Common myeloid progenitor, CD34-positive (primary cell): Measurements from ENCODE around the gene DRC1.

Source experiments
- CTCF ChIA-PET: fragments of 350-600 bp; sonication (Branson Sonifier 250); formaldehyde crosslinking; loops from one replicate; lab custom pipeline; 2021; ENCODE audit warnings: antibody characterized with exemption; lab: Charles Lee
- POLR2A ChIA-PET: fragments of 350-600 bp; sonication (Branson Sonifier 250); formaldehyde crosslinking; loops from one replicate; lab custom pipeline; 2021; ENCODE audit warnings: antibody characterized with exemption; lab: Charles Lee
- DNase-seq, 3 donors: peaks; one replicate each; pipeline versions ENCODE4 v3.0.0 to v3.0.0-alpha.2; 2013
- H3K27ac ChIP-seq, 2 experiments: 1 replicate in 1 of 2; 2 replicates in 1 of 2; pipeline ENCODE4 v1.7.0; 2013; ENCODE audit warnings: inconsistent platforms in 2 of 2, low read length in 2 of 2, mild to moderate bottlenecking in 2 of 2, low read depth in 1 of 2, moderate library complexity in 1 of 2; ENCODE audit not compliant: severe bottlenecking in 2 of 2, insufficient read depth in 1 of 2, poor library complexity in 1 of 2
- H3K27me3 ChIP-seq, 5 experiments: replicated peaks in 2 of 5; 1 replicate in 3 of 5; 2 replicates in 2 of 5; pipeline versions ENCODE4 v1.6.1 to v1.7.0; 2013; ENCODE audit warnings: low read length in 4 of 5, mild to moderate bottlenecking in 2 of 5, moderate library complexity in 2 of 5, inconsistent platforms in 1 of 5; ENCODE audit not compliant: insufficient read depth in 5 of 5, control insufficient read depth in 4 of 5
- H3K36me3 ChIP-seq, 4 experiments: 1 replicate in 2 of 4; 2 replicates in 2 of 4; pipeline versions ENCODE4 v1.6.1 to v1.7.0; 2013; ENCODE audit warnings: low read length in 3 of 4, control low read depth in 1 of 4, mild to moderate bottlenecking in 1 of 4; ENCODE audit not compliant: control insufficient read depth in 4 of 4, insufficient read depth in 4 of 4
- H3K4me1 ChIP-seq, 4 experiments: 1 replicate in 3 of 4; 2 replicates in 1 of 4; pipeline versions ENCODE4 v1.6.1 to v1.7.1; 2013; ENCODE audit warnings: low read length in 3 of 4, mild to moderate bottlenecking in 3 of 4, control low read depth in 1 of 4, inconsistent platforms in 1 of 4, moderate library complexity in 1 of 4; ENCODE audit not compliant: control insufficient read depth in 4 of 4, insufficient read depth in 4 of 4; ENCODE audit errors: control extremely low read depth in 1 of 4
- H3K4me3 ChIP-seq, 7 experiments: 1 replicate in 4 of 7; 2 replicates in 3 of 7; pipeline versions ENCODE4 v1.5.1 to v1.7.0; 2013; ENCODE audit warnings: mild to moderate bottlenecking in 7 of 7, low read length in 6 of 7, moderate library complexity in 6 of 7, inconsistent platforms in 2 of 7, low read depth in 2 of 7, control low read depth in 1 of 7; ENCODE audit not compliant: insufficient read depth in 4 of 7, control insufficient read depth in 1 of 7; ENCODE audit errors: extremely low read depth in 1 of 7
- H3K9me3 ChIP-seq, 5 experiments: 1 replicate in 4 of 5; 2 replicates in 1 of 5; pipeline versions ENCODE4 v1.6.1 to v1.7.1; 2013; ENCODE audit warnings: low read length in 4 of 5, mild to moderate bottlenecking in 2 of 5, inconsistent platforms in 1 of 5, low read depth in 1 of 5, moderate library complexity in 1 of 5; ENCODE audit not compliant: control insufficient read depth in 4 of 5, insufficient read depth in 2 of 5; ENCODE audit errors: control extremely low read depth in 1 of 5
- WGBS: methylation state at CpG from one replicate; pipeline ENCODE4 v1.1.5; 2013; ENCODE audit not compliant: insufficient coverage; 5-methylcytosine and 5-hydroxymethylcytosine counted together

The DRC1 gene

DNA sequence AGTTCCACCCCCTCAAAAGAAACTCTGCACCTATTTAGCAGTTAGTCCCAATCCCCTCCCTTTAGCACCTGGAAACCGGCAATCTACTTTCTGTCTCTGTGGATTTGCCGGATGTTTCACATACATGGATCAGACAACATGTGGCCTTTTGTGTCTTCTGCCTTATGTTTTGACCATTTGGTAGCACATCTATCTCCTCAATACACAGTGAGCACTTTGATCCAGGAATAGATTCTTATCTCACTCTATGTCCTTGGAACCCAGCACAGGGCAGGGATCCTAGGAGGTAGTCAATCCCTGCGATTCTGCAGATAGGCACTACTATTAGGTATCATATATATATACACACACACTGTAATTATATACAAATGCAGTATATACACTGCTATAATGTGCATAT is 80.0 kb downstream of the DRC1 start:
- Histone ChIP-seq H3K4me1 (peaks cover 0 to 8% (median 5%) of the 10 kb centered on the region in 4 experiments), H3K27me3 (peaks cover 0 to 1% (median 0%) of the 10 kb centered on the region in 5 experiments), H3K27ac (no peak overlapping the region), H3K36me3 (no peaks in the 10 kb centered on the region), H3K4me3 (no peak overlapping the region), H3K9me3 (no peaks in the 10 kb centered on the region)
- DNase-seq, result no peak
- WGBS, result 100% methylated on average over 2 of the region's 3 CpGs
- ChIA-PET POLR2A (no interaction called here), CTCF (no interaction called here)

GRCh38 chr2:26482211-26483026 is 80.7 kb downstream of the DRC1 start:
- POLR2A ChIA-PET, result no interaction called here
- WGBS, result 95% methylated on average over 28 of the region's 30 CpGs
- CTCF ChIA-PET, result interaction anchor here (0.7 kb wide), 1 partner anchor 687 kb away, joined by 3 read pairs; no protein-coding TSS in a partner anchor
- no peak overlapping the region for H3K27ac ChIP-seq
- DNase-seq, result no peak
- H3K9me3 ChIP-seq, result no peaks in the 10 kb centered on the region
- no peak overlapping the region for H3K4me3 ChIP-seq
- H3K4me1 ChIP-seq, result peaks cover 0 to 3% (median 2%) of the 10 kb centered on the region in 4 experiments
- peaks cover 0 to 1% (median 0%) of the 10 kb centered on the region in 5 experiments for H3K27me3 ChIP-seq
- H3K36me3 ChIP-seq, result no peaks in the 10 kb centered on the region

DNA sequence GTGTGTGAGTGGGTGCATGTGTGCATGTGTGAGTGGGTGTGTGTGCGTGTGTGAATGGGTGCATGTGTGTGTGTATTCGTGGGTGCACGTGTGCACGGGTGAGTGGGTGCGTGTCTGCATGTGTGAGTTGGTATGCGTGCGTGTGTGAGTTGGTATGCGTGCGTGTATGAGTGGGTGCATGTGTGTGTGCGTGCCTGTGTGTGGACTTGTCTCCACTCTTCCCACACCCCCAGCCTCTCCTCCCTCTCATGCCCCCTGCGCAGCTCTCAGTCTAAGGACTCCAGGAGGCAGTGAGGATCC is 81.3 kb downstream of the DRC1 start:
- no peak for DNase-seq
- ChIA-PET POLR2A (no interaction called here), CTCF (no interaction called here)
- no peak overlapping the region for H3K4me3 ChIP-seq
- H3K4me1 ChIP-seq, result no peaks in the 10 kb centered on the region
- H3K36me3 ChIP-seq, result no peaks in the 10 kb centered on the region
- H3K9me3 ChIP-seq, result no peaks in the 10 kb centered on the region
- WGBS, result 100% methylated on average over 1 of the region's 11 CpGs
- H3K27me3 ChIP-seq, result peaks cover 0 to 1% (median 0%) of the 10 kb centered on the region in 5 experiments
- H3K27ac ChIP-seq, result no peak overlapping the region

DNA sequence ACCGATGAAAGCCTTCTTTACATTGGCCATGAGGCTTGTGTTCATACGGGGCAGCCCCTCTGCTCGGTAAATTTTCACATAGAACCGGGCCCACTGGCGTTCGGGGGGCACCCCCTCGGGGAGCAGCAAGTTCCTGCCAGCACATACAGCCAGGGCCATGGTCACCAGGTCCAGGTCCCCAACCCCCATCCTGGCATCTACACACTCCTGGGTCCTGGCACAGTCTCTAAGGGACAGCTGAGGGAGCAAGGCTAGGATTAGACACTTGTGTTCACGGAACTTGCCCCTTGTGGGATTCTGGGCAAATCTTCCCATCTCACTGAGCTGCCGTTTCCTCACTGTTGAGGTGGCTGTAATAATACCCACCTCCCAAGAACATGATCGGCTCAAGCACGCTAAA is 81.8 kb downstream of the DRC1 start:
- ChIA-PET POLR2A (no interaction called here), CTCF (no interaction called here)
- DNase-seq, result no peak
- Histone ChIP-seq H3K4me3 (no peak overlapping the region), H3K27ac (no peak overlapping the region), H3K36me3 (no peaks in the 10 kb centered on the region), H3K27me3 (peaks cover 0 to 1% (median 0%) of the 10 kb centered on the region in 5 experiments), H3K9me3 (no peaks in the 10 kb centered on the region), H3K4me1 (no peaks in the 10 kb centered on the region)
- WGBS, result 99% methylated on average over 10 of the region's 11 CpGs

- Histone ChIP-seq H3K4me1 (no peaks in the 10 kb centered on the region), H3K27me3 (peaks cover 0 to 1% (median 0%) of the 10 kb centered on the region in 5 experiments), H3K4me3 (no peak overlapping the region), H3K27ac (no peak overlapping the region), H3K36me3 (no peaks in the 10 kb centered on the region), H3K9me3 (no peaks in the 10 kb centered on the region)
- 93% methylated on average over 13 of the region's 13 CpGs for WGBS
- ChIA-PET CTCF (no interaction called here), POLR2A (no interaction called here)
- DNase-seq, result no peak
Measured at GRCh38 chr2:26483957-26484565, 82.3 kb downstream of the DRC1 start.

GRCh38 chr2:26484579-26484978 is 82.9 kb downstream of the DRC1 start:
- Histone ChIP-seq H3K36me3 (no peaks in the 10 kb centered on the region), H3K9me3 (no peaks in the 10 kb centered on the region), H3K4me3 (no peak overlapping the region), H3K4me1 (no peaks in the 10 kb centered on the region), H3K27ac (no peak overlapping the region), H3K27me3 (peaks cover 0 to 1% (median 0%) of the 10 kb centered on the region in 5 experiments)
- 99% methylated on average over 4 of the region's 4 CpGs for WGBS
- POLR2A ChIA-PET, result interaction anchor here (0.8 kb wide), 1 partner anchor 12 kb away, joined by 3 read pairs; no protein-coding TSS in a partner anchor
- CTCF ChIA-PET, result interaction anchor here (1.2 kb wide), 1 partner anchor 50 kb away, joined by 3 read pairs; no protein-coding TSS in a partner anchor
- no peak for DNase-seq

GRCh38 chr2:26485099-26485498 is 83.4 kb downstream of the DRC1 start:
- no peak overlapping the region for H3K27ac ChIP-seq
- H3K9me3 ChIP-seq, result no peaks in the 10 kb centered on the region
- ChIA-PET POLR2A (interaction anchor here (0.8 kb wide), 1 partner anchor 11 kb away, joined by 3 read pairs; no protein-coding TSS in a partner anchor), CTCF (interaction anchor here (1.2 kb wide), 1 partner anchor 50 kb away, joined by 3 read pairs; no protein-coding TSS in a partner anchor)
- WGBS, result 100% methylated on average over 1 of the region's 2 CpGs
- no peak for DNase-seq
- no peaks in the 10 kb centered on the region for H3K36me3 ChIP-seq
- no peaks in the 10 kb centered on the region for H3K4me1 ChIP-seq
- peaks cover 0 to 1% (median 0%) of the 10 kb centered on the region in 5 experiments for H3K27me3 ChIP-seq
- H3K4me3 ChIP-seq, result no peak overlapping the region
